ENCODE data around the gene SPINK7. TPM values are rescaled to one million over a fixed set of nuclear protein-coding genes. Genes with fewer than 3 reads are reported as not detected.
"Not testable (repeated sequence)": the region's sequence is repeated elsewhere in the genome, so short reads cannot be mapped to it uniquely, and the experiment has no call there.

The SPINK7 gene
- not detected in 2 replicates for total RNA-seq (2012; rRNA removed)

DNA sequence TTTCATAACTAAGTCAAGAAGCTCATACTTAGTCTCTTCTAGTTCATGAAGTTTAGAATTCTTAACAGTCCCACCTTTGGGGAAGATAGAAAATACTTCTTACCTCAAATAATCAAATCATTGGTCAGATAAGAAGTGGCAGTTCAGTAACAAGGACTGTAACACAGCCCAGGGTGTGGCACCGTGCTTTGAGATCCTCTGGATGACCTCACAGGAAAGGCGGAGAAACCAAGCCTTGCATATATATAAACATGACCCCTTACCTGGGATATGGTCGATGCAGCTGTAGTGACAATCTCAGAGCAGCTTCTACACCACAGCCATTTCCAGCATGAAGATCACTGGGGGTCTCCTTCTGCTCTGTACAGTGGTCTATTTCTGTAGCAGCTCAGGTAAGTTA, at the start of gene SPINK7:
Gene SPINK7, plus strand, starts transcription at position 271 of the 400 bp plus-strand sequence. Its CDS starts 61 bp downstream, at position 332.
- Histone ChIP-seq H3K4me3 (ENCODE audit: low read length) (no peak within 1 kb of the TSS), H3K27me3 (ENCODE audit: control insufficient read depth, insufficient read depth, low read length) (no peaks in the 10 kb centered on the region), H3K4me2 (ENCODE audit: low read length) (no peak within 1 kb of the TSS), H3K4me1 (ENCODE audit: control insufficient read depth, insufficient read depth, low read length) (no peaks in the 10 kb centered on the region), H3K9me3 (replicated peaks; ENCODE audit: low read length) (no peaks in the 10 kb centered on the region), H3K36me3 (ENCODE audit: insufficient read depth, low read length) (no peaks in the 10 kb centered on the region), H3K9ac (ENCODE audit: low read depth, low read length) (no peak within 1 kb of the TSS)

DNA sequence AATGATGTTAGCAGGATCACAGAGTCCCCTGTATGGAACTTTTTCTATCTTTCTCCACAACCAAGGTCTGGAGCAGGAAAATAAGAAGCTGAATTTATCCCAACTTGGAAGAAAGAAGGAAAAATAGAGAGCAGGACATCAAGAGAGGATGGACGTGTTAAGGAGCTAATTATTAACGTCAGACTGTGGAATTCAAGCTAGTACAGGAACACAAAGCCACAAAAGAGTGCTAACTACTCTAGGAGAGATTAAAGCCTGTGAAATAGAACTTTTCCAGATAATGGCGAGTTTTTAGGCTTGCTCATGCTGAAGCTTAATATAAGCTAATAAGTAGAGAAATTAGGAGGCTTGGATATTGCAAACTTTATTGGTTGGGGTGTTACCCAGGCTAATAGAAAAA, 44.3 kb upstream of the SPINK7 start:
- H3K4me3 ChIP-seq (ENCODE audit: low read length): no peak overlapping the region
- peaks cover 6% of the 10 kb centered on the region for H3K4me1 ChIP-seq (ENCODE audit: control insufficient read depth, insufficient read depth, low read length)

DNA sequence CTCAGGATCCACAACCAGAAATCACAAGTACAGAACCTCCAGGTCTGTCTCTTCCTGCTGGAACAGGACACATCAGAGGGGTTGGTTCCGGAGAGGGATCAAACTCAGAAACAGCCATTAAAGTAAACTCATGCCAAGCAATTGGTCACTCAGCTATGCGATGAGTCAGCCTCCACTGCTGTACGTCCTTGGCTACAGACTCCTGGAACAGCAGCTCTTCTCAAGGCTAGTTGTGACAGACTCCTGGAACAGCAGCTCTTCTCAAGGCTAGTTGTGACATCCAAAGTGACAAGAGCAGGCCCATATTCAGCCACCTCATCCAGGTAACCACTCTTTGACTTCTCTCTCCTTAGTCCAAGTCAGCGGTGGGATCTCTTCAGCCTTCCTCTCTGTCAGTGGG, 43.7 kb upstream of the SPINK7 start, which contains the start of gene SPINK13:
Gene SPINK13, plus strand, starts transcription at position 229 of the 400 bp plus-strand sequence. CDS start 1,279 bp downstream, outside the sequence.
- no peaks in the 10 kb centered on the region for H3K27me3 ChIP-seq (ENCODE audit: control insufficient read depth, insufficient read depth, low read length)
- H3K4me1 ChIP-seq (ENCODE audit: control insufficient read depth, insufficient read depth, low read length): peaks cover 6% of the 10 kb centered on the region
- no peaks in the 10 kb centered on the region for H3K36me3 ChIP-seq (ENCODE audit: insufficient read depth, low read length)
- no peaks in the 10 kb centered on the region for H3K9me3 ChIP-seq (replicated peaks; ENCODE audit: low read length)
- no peak within 1 kb of the TSS for H3K4me2 ChIP-seq (ENCODE audit: low read length)
- H3K4me3 ChIP-seq (ENCODE audit: low read length): no peak within 1 kb of the TSS
- no peak within 1 kb of the TSS for H3K9ac ChIP-seq (ENCODE audit: low read depth, low read length)

More for the DNA sequence above, 44.3 kb upstream of the SPINK7 start:
- H3K36me3 ChIP-seq (ENCODE audit: insufficient read depth, low read length): no peaks in the 10 kb centered on the region
- H3K9ac ChIP-seq (ENCODE audit: low read depth, low read length): no peak overlapping the region
- H3K4me2 ChIP-seq (ENCODE audit: low read length): no peak overlapping the region
- no peaks in the 10 kb centered on the region for H3K9me3 ChIP-seq (replicated peaks; ENCODE audit: low read length)
- H3K27me3 ChIP-seq (ENCODE audit: control insufficient read depth, insufficient read depth, low read length): no peaks in the 10 kb centered on the region

DNA sequence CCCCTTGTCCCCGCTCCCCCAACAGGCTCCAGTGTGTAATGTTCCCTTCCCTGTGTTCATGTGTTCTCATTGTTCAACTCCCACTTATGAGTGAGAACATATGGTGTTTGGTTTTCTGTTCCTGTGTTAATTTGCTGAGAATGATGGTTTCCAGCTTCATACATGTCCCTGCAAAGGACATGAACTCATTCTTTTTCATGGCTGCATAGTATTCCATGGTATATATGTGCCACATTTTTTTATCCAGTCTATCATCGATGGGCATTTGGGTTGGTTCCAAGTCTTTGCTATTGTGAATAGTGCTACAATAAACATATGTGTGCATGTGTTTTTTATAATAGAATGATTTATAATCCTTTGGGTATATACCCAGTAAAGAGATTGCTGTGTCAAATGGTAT, 37.1 kb upstream of the SPINK7 start:
- not testable (repeated sequence) for H3K27me3 ChIP-seq (ENCODE audit: control insufficient read depth, insufficient read depth, low read length); H3K4me3 ChIP-seq (ENCODE audit: low read length)

DNA sequence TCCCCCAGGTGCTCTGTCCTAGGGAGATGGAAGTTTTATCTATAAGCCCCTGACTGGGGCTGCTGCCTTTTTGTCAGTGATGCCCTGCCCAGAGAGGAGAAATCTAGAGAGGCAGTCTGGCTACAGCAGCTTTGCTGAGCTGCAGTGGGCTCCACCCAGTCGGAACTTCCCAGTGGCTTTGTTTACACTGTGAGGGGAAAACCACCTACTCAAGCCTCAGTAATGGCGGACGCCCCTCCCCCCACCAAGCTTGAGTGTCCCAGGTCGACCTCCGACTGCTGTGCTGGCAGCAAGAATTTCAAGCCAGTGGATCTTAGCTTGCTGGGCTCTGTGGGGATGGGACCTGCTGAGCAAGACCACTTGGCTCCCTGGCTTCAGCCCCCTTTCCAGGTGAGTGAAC, 31.3 kb upstream of the SPINK7 start:
- not testable (repeated sequence) for H3K9me3 ChIP-seq (replicated peaks; ENCODE audit: low read length); H3K4me2 ChIP-seq (ENCODE audit: low read length); H3K27me3 ChIP-seq (ENCODE audit: control insufficient read depth, insufficient read depth, low read length); H3K9ac ChIP-seq (ENCODE audit: low read depth, low read length); H3K36me3 ChIP-seq (ENCODE audit: insufficient read depth, low read length); H3K4me1 ChIP-seq (ENCODE audit: control insufficient read depth, insufficient read depth, low read length); H3K4me3 ChIP-seq (ENCODE audit: low read length)

More for the DNA sequence above, 37.1 kb upstream of the SPINK7 start:
- H3K9me3 ChIP-seq (replicated peaks; ENCODE audit: low read length); H3K36me3 ChIP-seq (ENCODE audit: insufficient read depth, low read length); H3K9ac ChIP-seq (ENCODE audit: low read depth, low read length); H3K4me1 ChIP-seq (ENCODE audit: control insufficient read depth, insufficient read depth, low read length); H3K4me2 ChIP-seq (ENCODE audit: low read length): not testable (repeated sequence)

DNA sequence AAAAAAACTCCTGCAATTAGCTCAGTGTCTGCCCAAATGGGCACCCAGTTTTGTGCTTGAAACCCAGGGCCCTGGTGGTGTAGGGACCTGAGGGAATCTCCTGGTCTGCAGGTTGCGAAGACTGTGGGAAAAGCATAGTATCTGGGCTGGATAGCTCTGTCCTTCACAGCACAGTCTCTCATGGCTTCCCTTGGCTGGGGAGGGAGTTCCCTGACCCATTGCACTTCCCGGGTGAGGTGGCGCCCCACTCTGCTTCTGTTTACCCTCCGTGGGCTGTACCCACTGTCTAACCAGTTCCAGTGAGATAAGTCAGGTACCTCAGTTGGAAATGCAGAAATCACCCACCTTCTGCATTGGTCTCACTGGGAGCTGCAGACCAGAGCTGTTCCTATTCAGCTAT, 30.9 kb upstream of the SPINK7 start:
- not testable (repeated sequence) for H3K4me2 ChIP-seq (ENCODE audit: low read length); H3K9ac ChIP-seq (ENCODE audit: low read depth, low read length); H3K36me3 ChIP-seq (ENCODE audit: insufficient read depth, low read length); H3K4me1 ChIP-seq (ENCODE audit: control insufficient read depth, insufficient read depth, low read length); H3K9me3 ChIP-seq (replicated peaks; ENCODE audit: low read length); H3K27me3 ChIP-seq (ENCODE audit: control insufficient read depth, insufficient read depth, low read length); H3K4me3 ChIP-seq (ENCODE audit: low read length)

DNA sequence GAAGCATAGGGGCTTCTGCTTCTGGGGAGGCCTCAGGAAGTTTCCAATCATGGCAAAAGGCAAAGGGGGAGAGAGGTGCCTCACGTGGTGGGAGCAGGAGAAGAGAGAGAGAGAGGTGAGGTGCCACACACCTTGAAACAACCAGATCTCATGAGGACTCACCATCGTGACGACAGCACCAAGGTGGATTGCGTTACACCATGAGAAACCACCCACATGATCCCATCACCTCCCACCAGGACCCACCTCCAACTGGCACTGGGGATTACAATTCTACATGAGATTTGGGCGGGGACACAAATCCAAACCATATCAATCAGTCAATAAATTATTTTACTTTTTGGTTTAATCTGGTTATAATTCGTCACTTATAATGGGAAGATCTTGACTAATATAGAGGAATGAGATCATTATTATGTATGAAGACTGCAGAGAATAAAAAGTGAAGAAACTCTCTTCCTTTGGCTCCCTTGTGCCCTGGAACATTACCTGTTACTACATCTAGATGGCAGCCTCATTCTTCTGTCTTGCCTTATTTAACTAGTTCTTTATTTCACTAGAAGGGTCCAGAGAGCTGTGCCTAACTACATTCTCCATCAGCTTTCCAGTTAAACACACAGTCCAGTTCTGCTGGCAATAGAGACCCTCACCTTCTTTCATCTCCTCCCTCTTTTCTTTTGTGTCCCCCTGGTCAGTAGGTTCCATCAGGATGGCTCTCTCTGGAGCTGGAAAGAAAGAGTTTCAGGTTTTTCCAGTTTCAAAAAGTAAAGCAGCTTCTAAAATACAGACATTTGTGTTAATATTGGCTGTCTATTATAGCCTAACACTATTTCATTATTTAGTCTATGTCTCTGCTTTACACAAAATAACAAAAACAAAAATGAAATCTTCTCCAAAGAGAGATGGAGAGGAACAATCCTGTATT, 21.7 kb upstream of the SPINK7 start:
- no peak overlapping the region for H3K9ac ChIP-seq (ENCODE audit: low read depth, low read length)
- H3K27me3 ChIP-seq (ENCODE audit: control insufficient read depth, insufficient read depth, low read length): no peaks in the 10 kb centered on the region
- no peaks in the 10 kb centered on the region for H3K36me3 ChIP-seq (ENCODE audit: insufficient read depth, low read length)
- H3K4me3 ChIP-seq (ENCODE audit: low read length): no peak overlapping the region
- no peaks in the 10 kb centered on the region for H3K9me3 ChIP-seq (replicated peaks; ENCODE audit: low read length)
- H3K4me2 ChIP-seq (ENCODE audit: low read length): no peak overlapping the region
- H3K4me1 ChIP-seq (ENCODE audit: control insufficient read depth, insufficient read depth, low read length): no peaks in the 10 kb centered on the region

DNA sequence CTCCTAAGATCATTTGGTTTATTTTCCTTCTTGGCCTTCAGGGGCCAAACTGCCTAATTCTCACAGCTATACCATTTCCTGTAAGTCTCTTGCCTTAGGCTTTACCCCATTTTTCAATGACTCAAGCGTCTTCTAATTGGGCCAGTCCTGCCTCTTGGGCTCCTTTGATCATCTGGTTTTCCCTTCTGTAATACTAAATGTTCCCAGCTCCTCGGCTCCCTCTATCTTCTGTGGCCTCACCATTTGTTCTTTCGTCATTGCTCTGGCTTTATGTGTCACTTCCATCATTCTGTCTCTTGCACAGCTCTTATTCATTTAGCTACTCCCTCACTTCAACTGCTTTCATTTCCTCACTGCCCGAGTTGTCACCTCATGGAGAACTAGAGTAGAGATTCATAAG, 14.5 kb upstream of the SPINK7 start:
- H3K4me3 ChIP-seq (ENCODE audit: low read length): no peak overlapping the region
- H3K9ac ChIP-seq (ENCODE audit: low read depth, low read length): no peak overlapping the region

DNA sequence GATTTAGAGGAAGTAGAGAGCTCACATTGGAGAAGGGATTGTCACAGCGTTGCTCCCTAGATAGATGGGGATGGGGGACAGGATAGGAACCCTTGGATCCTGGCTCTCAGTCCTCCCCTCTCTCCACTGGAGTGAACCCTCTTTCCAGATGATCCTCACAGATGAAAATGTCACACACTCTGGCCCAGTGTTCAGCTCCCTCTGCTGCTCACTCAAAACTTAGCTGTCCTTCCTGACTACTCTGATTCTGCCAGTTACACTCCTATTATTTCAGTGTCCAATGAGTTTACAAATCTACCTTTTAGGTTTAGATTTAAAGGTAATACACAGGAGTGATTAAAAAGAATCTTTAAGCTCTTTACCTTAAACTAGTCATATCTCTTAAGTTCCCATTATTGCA, 5.8 kb upstream of the SPINK7 start:
- no peak overlapping the region for H3K4me2 ChIP-seq (ENCODE audit: low read length)
- no peaks in the 10 kb centered on the region for H3K27me3 ChIP-seq (ENCODE audit: control insufficient read depth, insufficient read depth, low read length)
- H3K36me3 ChIP-seq (ENCODE audit: insufficient read depth, low read length): no peaks in the 10 kb centered on the region
- no peaks in the 10 kb centered on the region for H3K4me1 ChIP-seq (ENCODE audit: control insufficient read depth, insufficient read depth, low read length)
- no peak overlapping the region for H3K9ac ChIP-seq (ENCODE audit: low read depth, low read length)
- H3K4me3 ChIP-seq (ENCODE audit: low read length): no peak overlapping the region
- H3K9me3 ChIP-seq (replicated peaks; ENCODE audit: low read length): no peaks in the 10 kb centered on the region

More for the DNA sequence above, 14.5 kb upstream of the SPINK7 start:
- Histone ChIP-seq H3K4me1 (ENCODE audit: control insufficient read depth, insufficient read depth, low read length) (no peaks in the 10 kb centered on the region), H3K9me3 (replicated peaks; ENCODE audit: low read length) (no peaks in the 10 kb centered on the region), H3K36me3 (ENCODE audit: insufficient read depth, low read length) (no peaks in the 10 kb centered on the region), H3K27me3 (ENCODE audit: control insufficient read depth, insufficient read depth, low read length) (no peaks in the 10 kb centered on the region), H3K4me2 (ENCODE audit: low read length) (no peak overlapping the region)

DNA sequence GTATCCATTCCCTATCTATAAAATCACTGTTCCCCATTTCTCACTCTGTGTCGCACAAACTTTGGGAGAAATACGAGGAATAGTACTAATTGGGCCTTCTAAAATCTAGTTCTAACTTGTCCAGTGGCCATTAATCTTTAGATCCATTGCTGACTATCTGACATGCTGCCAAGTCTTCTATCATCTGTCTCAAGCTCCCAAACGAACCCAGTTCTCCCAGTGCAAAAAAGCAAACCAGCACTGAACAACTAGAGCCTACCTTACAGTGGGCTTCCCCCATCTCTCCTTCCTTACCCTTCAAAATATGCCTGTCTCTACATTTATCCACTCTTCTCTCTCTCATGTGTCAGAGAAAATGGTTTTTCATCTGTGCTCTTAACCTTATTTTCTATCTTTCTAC, 3.2 kb upstream of the SPINK7 start:
- Histone ChIP-seq H3K4me3 (ENCODE audit: low read length) (no peak overlapping the region), H3K9ac (ENCODE audit: low read depth, low read length) (no peak overlapping the region), H3K4me1 (ENCODE audit: control insufficient read depth, insufficient read depth, low read length) (no peaks in the 10 kb centered on the region), H3K36me3 (ENCODE audit: insufficient read depth, low read length) (no peaks in the 10 kb centered on the region), H3K9me3 (replicated peaks; ENCODE audit: low read length) (no peaks in the 10 kb centered on the region), H3K4me2 (ENCODE audit: low read length) (no peak overlapping the region), H3K27me3 (ENCODE audit: control insufficient read depth, insufficient read depth, low read length) (no peaks in the 10 kb centered on the region)

DNA sequence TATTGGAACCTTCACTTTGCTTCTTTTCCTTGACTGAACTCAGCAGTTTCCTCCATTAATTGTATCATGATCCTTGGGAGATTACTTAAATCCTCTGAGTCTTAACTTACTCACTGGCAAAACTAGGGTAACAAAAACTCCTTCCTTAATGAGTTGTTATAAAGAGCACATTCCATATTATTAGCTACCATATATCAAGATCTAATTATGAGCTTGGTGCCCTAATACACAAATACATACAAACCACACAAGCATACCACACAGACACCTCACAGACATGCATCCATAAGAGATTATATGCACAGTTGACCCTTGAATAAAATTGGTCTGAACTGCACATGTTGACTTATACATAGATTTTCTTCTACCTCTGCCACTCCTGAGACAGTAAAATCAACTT, 2.5 kb upstream of the SPINK7 start:
- no peaks in the 10 kb centered on the region for H3K9me3 ChIP-seq (replicated peaks; ENCODE audit: low read length)
- no peaks in the 10 kb centered on the region for H3K4me1 ChIP-seq (ENCODE audit: control insufficient read depth, insufficient read depth, low read length)
- no peak overlapping the region for H3K4me2 ChIP-seq (ENCODE audit: low read length)
- no peaks in the 10 kb centered on the region for H3K36me3 ChIP-seq (ENCODE audit: insufficient read depth, low read length)
- H3K4me3 ChIP-seq (ENCODE audit: low read length): no peak overlapping the region
- no peaks in the 10 kb centered on the region for H3K27me3 ChIP-seq (ENCODE audit: control insufficient read depth, insufficient read depth, low read length)
- H3K9ac ChIP-seq (ENCODE audit: low read depth, low read length): no peak overlapping the region

DNA sequence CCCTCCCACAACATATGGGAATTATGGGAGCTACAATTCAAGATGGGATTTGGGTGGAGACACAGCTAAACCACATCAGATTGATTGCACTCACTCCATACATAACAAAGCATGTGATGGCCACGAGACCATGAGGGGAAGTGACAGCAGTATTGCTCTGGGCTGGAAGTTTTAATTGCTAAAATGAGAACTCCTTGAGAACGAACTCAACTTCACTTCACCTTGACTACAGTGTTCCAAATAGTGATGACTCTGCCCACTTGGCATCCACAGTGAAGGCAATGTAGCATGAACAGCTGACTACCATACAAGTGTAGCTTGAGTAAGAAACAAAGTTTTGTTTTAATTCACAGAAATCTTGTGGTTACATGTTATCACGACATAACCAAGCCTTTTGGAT, 739 bp upstream of the SPINK7 start:
- Histone ChIP-seq H3K9me3 (replicated peaks; ENCODE audit: low read length) (no peaks in the 10 kb centered on the region), H3K36me3 (ENCODE audit: insufficient read depth, low read length) (no peaks in the 10 kb centered on the region), H3K4me3 (ENCODE audit: low read length) (no peak overlapping the region), H3K4me2 (ENCODE audit: low read length) (no peak overlapping the region), H3K9ac (ENCODE audit: low read depth, low read length) (no peak overlapping the region), H3K27me3 (ENCODE audit: control insufficient read depth, insufficient read depth, low read length) (no peaks in the 10 kb centered on the region), H3K4me1 (ENCODE audit: control insufficient read depth, insufficient read depth, low read length) (no peaks in the 10 kb centered on the region)
